ENCODE measurements around the gene FNDC3B.

The FNDC3B gene

DNA sequence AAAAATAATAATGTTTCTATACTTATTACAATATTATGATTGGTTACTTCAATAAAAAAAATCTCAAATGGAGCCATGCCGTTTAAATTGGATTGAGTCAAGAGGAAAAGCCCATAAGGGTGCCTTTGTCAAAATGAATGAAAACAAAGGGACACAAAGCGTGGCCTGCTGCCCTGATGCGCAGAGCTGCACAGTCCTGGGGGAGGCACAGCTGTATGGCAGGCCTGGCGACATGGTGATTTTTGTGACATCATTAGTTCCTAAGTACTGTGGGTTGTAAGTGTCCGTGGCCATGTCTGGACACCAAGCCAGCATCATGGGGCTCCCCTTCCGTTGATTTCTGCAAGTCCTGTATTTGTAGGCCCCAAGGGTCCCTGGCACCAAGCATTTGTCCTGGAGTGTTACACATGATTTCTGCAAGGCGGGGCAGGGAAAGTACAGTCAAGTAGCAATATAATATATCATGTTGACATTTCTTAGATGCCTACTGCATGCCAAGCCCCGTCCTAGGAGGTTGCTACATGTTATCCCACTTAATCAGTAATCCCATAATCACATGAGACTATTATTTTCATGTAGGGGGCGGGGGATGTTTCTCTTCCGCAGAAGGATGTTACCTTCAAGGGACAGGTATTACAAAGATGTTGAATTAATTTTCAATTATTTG lies 349.2 kb downstream of the FNDC3B start:
- Histone ChIP-seq H3K4ac (ENCODE audit: low read length) (no peak overlapping the region), H3K4me3 (ENCODE audit: low read length in 2 of 2) (no peak overlapping the region), H3K4me1 (ENCODE audit: control insufficient read depth in 2 of 2, insufficient read depth in 1 of 2, low read depth in 1 of 2, low read length in 2 of 2) (peaks cover 0 to 6% of the 10 kb centered on the region in 2 donors), H2AFZ (ENCODE audit: low read length) (no peak overlapping the region), H3K27me3 (ENCODE audit: control insufficient read depth in 3 of 3, insufficient read depth in 3 of 3, low read depth in 1 of 3, low read length in 3 of 3) (no peaks in the 10 kb centered on the region), H2BK12ac (ENCODE audit: low read length) (no peak overlapping the region), H2BK120ac (ENCODE audit: low read depth, low read length) (no peak overlapping the region), H3K27ac (replicated peaks; ENCODE audit: low read length) (no peak overlapping the region), H3K14ac (ENCODE audit: low read length) (no peak overlapping the region), H2BK5ac (ENCODE audit: low read length) (no peak overlapping the region), H3K4me2 (ENCODE audit: insufficient read depth, low read length, poor library complexity, severe bottlenecking) (no peak overlapping the region), H3K79me1 (ENCODE audit: low read depth, low read length) (no peaks in the 10 kb centered on the region), H3K36me3 (replicated peaks in 1 of 2; ENCODE audit: control insufficient read depth in 2 of 2, insufficient read depth in 2 of 2, low read length in 2 of 2) (peaks cover 0 to 20% of the 10 kb centered on the region in 2 donors), H2BK15ac (ENCODE audit: low read length) (no peak overlapping the region), H4K8ac (ENCODE audit: low read depth, low read length) (no peak overlapping the region), H3K9me3 (replicated peaks in 1 of 2; ENCODE audit: control insufficient read depth in 2 of 2, insufficient read depth in 1 of 2, low read depth in 1 of 2, low read length in 2 of 2) (peaks cover 0 to 1% of the 10 kb centered on the region in 2 donors), H3K9ac (ENCODE audit: low read depth, low read length, poor library complexity) (no peak overlapping the region), H3K18ac (ENCODE audit: low read length) (no peak overlapping the region), H2AK5ac (ENCODE audit: low read depth, low read length) (no peak overlapping the region), H4K91ac (ENCODE audit: low read depth, low read length, poor library complexity) (no peak overlapping the region), H3K23ac (ENCODE audit: low read depth, low read length, poor library complexity) (no peak overlapping the region)
- no peak for DNase-seq (ENCODE audit: low spot score)
- WGBS, 2 donors (ENCODE audit: extremely low coverage in 2 of 2, insufficient read length in 2 of 2, insufficient replicate concordance in 1 of 2), result no CpG with 5 or more reads among the region's 10 CpGs

DNA sequence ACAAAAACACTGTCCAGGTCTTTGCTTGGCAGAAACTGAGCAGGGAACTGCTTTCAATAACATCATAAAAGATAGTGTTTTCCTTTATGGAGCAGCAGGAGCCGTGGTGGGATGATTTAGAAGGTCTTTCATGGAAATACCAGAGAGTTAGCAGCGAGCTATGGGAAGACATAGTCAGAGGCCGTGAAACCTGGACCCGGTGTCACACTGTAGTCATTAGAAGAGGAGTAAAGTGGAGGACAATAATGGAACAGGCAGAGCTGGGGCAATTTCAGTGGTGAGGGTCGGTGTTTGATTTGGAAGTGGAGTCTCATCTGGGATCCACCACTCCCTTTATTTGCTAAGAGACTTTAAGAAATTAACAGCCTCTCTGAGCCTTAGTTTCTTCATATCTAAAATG lies 351.4 kb downstream of the FNDC3B start:
- Histone ChIP-seq H3K4me1 (ENCODE audit: control insufficient read depth in 2 of 2, insufficient read depth in 1 of 2, low read depth in 1 of 2, low read length in 2 of 2) (peaks cover 0 to 6% of the 10 kb centered on the region in 2 donors), H3K4me2 (ENCODE audit: insufficient read depth, low read length, poor library complexity, severe bottlenecking) (no peak overlapping the region), H2BK5ac (ENCODE audit: low read length) (no peak overlapping the region), H2AK5ac (ENCODE audit: low read depth, low read length) (no peak overlapping the region), H3K9ac (ENCODE audit: low read depth, low read length, poor library complexity) (no peak overlapping the region), H2BK120ac (ENCODE audit: low read depth, low read length) (no peak overlapping the region), H4K91ac (ENCODE audit: low read depth, low read length, poor library complexity) (no peak overlapping the region), H2AFZ (ENCODE audit: low read length) (no peak overlapping the region), H3K18ac (ENCODE audit: low read length) (no peak overlapping the region), H3K9me3 (replicated peaks in 1 of 2; ENCODE audit: control insufficient read depth in 2 of 2, insufficient read depth in 1 of 2, low read depth in 1 of 2, low read length in 2 of 2) (peaks cover 0 to 1% of the 10 kb centered on the region in 2 donors), H3K4me3 (ENCODE audit: low read length in 2 of 2) (no peak overlapping the region), H3K23ac (ENCODE audit: low read depth, low read length, poor library complexity) (no peak overlapping the region), H3K36me3 (replicated peaks in 1 of 2; ENCODE audit: control insufficient read depth in 2 of 2, insufficient read depth in 2 of 2, low read length in 2 of 2) (peaks cover 0 to 22% of the 10 kb centered on the region in 2 donors), H3K4ac (ENCODE audit: low read length) (no peak overlapping the region), H3K14ac (ENCODE audit: low read length) (no peak overlapping the region), H3K27ac (replicated peaks; ENCODE audit: low read length) (no peak overlapping the region), H4K8ac (ENCODE audit: low read depth, low read length) (no peak overlapping the region), H2BK12ac (ENCODE audit: low read length) (no peak overlapping the region), H2BK15ac (ENCODE audit: low read length) (no peak overlapping the region), H3K27me3 (ENCODE audit: control insufficient read depth in 3 of 3, insufficient read depth in 3 of 3, low read depth in 1 of 3, low read length in 3 of 3) (no peaks in the 10 kb centered on the region), H3K79me1 (ENCODE audit: low read depth, low read length) (no peaks in the 10 kb centered on the region)
- no peak for DNase-seq (ENCODE audit: low spot score)
- WGBS, 2 donors (ENCODE audit: extremely low coverage in 2 of 2, insufficient read length in 2 of 2, insufficient replicate concordance in 1 of 2), result no CpG with 5 or more reads among the region's 5 CpGs

DNA sequence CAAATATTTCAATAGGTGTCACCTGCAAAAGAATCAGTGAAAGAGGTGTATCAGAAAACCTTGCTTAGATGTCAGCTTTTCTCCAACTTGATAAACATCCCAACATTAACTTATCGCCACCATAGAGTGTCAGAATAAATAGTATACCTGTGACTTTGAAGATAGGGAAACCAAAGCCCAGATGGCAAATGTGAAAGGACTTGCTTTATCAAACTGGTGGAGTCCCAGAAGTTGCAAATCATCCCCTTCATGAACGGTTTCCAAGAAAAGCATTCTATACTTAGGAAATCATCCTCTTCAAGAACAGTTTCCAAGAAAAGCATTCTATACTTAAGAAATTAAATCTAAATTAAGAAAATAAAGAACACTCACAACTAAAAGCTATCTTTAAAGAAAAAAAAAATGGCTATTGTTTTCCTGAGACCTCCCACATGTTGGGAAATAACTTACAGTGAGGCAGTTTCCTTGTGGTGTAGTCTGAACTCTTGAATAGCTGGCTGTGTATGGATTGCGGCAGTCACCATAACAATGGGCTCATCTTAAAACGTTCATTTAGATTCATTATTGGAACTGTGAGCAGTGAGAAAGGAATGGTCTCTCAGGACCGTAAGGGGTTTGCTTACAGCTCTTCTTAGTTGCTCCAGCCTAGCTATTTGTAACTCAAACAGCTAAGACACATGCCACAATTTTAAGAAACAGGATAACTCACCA lies 352.4 kb downstream of the FNDC3B start:
- WGBS, 2 donors (ENCODE audit: extremely low coverage in 2 of 2, insufficient read length in 2 of 2, insufficient replicate concordance in 1 of 2), result no CpG with 5 or more reads among the region's 5 CpGs
- no peak overlapping the region for H3K27ac ChIP-seq (replicated peaks; ENCODE audit: low read length)
- no peak overlapping the region for H3K4ac ChIP-seq (ENCODE audit: low read length)
- H2BK5ac ChIP-seq (ENCODE audit: low read length), result no peak overlapping the region
- no peaks in the 10 kb centered on the region for H3K27me3 ChIP-seq (ENCODE audit: control insufficient read depth in 3 of 3, insufficient read depth in 3 of 3, low read depth in 1 of 3, low read length in 3 of 3)
- no peak overlapping the region for H3K14ac ChIP-seq (ENCODE audit: low read length)
- no peak for DNase-seq (ENCODE audit: low spot score)
- H3K4me1 ChIP-seq (ENCODE audit: control insufficient read depth in 2 of 2, insufficient read depth in 1 of 2, low read depth in 1 of 2, low read length in 2 of 2), result peaks cover 2 to 6% of the 10 kb centered on the region in 2 donors
- peaks cover 2 to 24% of the 10 kb centered on the region in 2 donors for H3K36me3 ChIP-seq (replicated peaks in 1 of 2; ENCODE audit: control insufficient read depth in 2 of 2, insufficient read depth in 2 of 2, low read length in 2 of 2)
- H4K91ac ChIP-seq (ENCODE audit: low read depth, low read length, poor library complexity), result no peak overlapping the region
- no peak overlapping the region for H4K8ac ChIP-seq (ENCODE audit: low read depth, low read length)
- H3K4me3 ChIP-seq (ENCODE audit: low read length in 2 of 2), result no peak overlapping the region
- peaks cover 0 to 1% of the 10 kb centered on the region in 2 donors for H3K9me3 ChIP-seq (replicated peaks in 1 of 2; ENCODE audit: control insufficient read depth in 2 of 2, insufficient read depth in 1 of 2, low read depth in 1 of 2, low read length in 2 of 2)
- no peak overlapping the region for H2AFZ ChIP-seq (ENCODE audit: low read length)
- no peak overlapping the region for H3K23ac ChIP-seq (ENCODE audit: low read depth, low read length, poor library complexity)
- no peak overlapping the region for H3K18ac ChIP-seq (ENCODE audit: low read length)
- H3K9ac ChIP-seq (ENCODE audit: low read depth, low read length, poor library complexity), result no peak overlapping the region
- no peak overlapping the region for H2BK12ac ChIP-seq (ENCODE audit: low read length)
- no peaks in the 10 kb centered on the region for H3K79me1 ChIP-seq (ENCODE audit: low read depth, low read length)
- H2BK15ac ChIP-seq (ENCODE audit: low read length), result no peak overlapping the region
- H2AK5ac ChIP-seq (ENCODE audit: low read depth, low read length), result no peak overlapping the region
- H2BK120ac ChIP-seq (ENCODE audit: low read depth, low read length), result no peak overlapping the region
- no peak overlapping the region for H3K4me2 ChIP-seq (ENCODE audit: insufficient read depth, low read length, poor library complexity, severe bottlenecking)

DNA sequence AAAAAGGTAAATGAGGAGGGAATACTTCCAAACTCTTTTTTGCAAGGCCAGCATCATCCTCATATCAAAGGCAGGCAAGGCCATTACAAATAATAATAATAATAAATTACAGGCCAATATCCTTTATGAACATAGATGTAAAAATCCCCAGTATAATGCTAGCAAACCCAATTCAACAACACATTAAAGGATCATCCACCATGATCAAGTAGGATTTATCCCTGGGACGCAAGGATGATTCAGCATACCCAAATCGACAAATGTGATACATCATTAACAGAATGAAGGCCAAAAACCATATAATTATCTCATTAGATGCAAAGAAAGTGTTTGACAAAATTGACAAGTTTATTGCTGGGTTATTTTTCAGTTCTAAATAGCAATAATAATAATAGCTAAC lies 355.3 kb downstream of the FNDC3B start:
- Histone ChIP-seq H4K91ac (ENCODE audit: low read depth, low read length, poor library complexity) (no peak overlapping the region), H2BK15ac (ENCODE audit: low read length) (no peak overlapping the region), H3K27ac (replicated peaks; ENCODE audit: low read length) (no peak overlapping the region), H3K9me3 (replicated peaks in 1 of 2; ENCODE audit: control insufficient read depth in 2 of 2, insufficient read depth in 1 of 2, low read depth in 1 of 2, low read length in 2 of 2) (no peaks in the 10 kb centered on the region), H2AK5ac (ENCODE audit: low read depth, low read length) (no peak overlapping the region), H3K9ac (ENCODE audit: low read depth, low read length, poor library complexity) (no peak overlapping the region), H3K79me1 (ENCODE audit: low read depth, low read length) (no peaks in the 10 kb centered on the region), H2AFZ (ENCODE audit: low read length) (no peak overlapping the region), H3K4me3 (ENCODE audit: low read length in 2 of 2) (no peak overlapping the region), H3K4me1 (ENCODE audit: control insufficient read depth in 2 of 2, insufficient read depth in 1 of 2, low read depth in 1 of 2, low read length in 2 of 2) (peaks cover 2 to 6% of the 10 kb centered on the region in 2 donors), H2BK12ac (ENCODE audit: low read length) (no peak overlapping the region), H3K14ac (ENCODE audit: low read length) (no peak overlapping the region), H3K27me3 (ENCODE audit: control insufficient read depth in 3 of 3, insufficient read depth in 3 of 3, low read depth in 1 of 3, low read length in 3 of 3) (no peaks in the 10 kb centered on the region), H3K4me2 (ENCODE audit: insufficient read depth, low read length, poor library complexity, severe bottlenecking) (no peak overlapping the region), H2BK120ac (ENCODE audit: low read depth, low read length) (no peak overlapping the region), H4K8ac (ENCODE audit: low read depth, low read length) (no peak overlapping the region), H3K36me3 (replicated peaks in 1 of 2; ENCODE audit: control insufficient read depth in 2 of 2, insufficient read depth in 2 of 2, low read length in 2 of 2) (peaks cover 4 to 39% of the 10 kb centered on the region in 2 donors), H3K18ac (ENCODE audit: low read length) (no peak overlapping the region), H3K4ac (ENCODE audit: low read length) (no peak overlapping the region), H2BK5ac (ENCODE audit: low read length) (no peak overlapping the region), H3K23ac (ENCODE audit: low read depth, low read length, poor library complexity) (no peak overlapping the region)
- no peak for DNase-seq (ENCODE audit: low spot score)
- WGBS, 2 donors (ENCODE audit: extremely low coverage in 2 of 2, insufficient read length in 2 of 2, insufficient replicate concordance in 1 of 2), result no CpG with 5 or more reads among the region's 2 CpGs
